H1 (cell line): Measurements from ENCODE around the gene KCTD11. TPM values are rescaled to one million over a fixed set of nuclear protein-coding genes. Genes with fewer than 3 reads are reported as not detected.

ENCODE experiments used
- CTCF ChIA-PET: fragments of 300-600 bp; sonication (Branson Sonifier 250); formaldehyde crosslinking; loops from one replicate; lab custom pipeline; 2021; ENCODE audit not compliant: partially characterized antibody; lab: Charles Lee
- POLR2A ChIA-PET: fragments of 300-600 bp; sonication (Branson Sonifier 250); formaldehyde crosslinking; loops from one replicate; lab custom pipeline; 2021; ENCODE audit warnings: inconsistent platforms; ENCODE audit not compliant: partially characterized antibody; lab: Charles Lee
- DNase-seq, 2 experiments: peaks; one replicate each; pipeline versions ENCODE4 v3.0.0 to v3.0.0-alpha.2; 2010 to 2022; ENCODE audit warnings: low spot score in 2 of 2, low read depth in 1 of 2, mixed read lengths in 1 of 2
- FAIRE-seq: peaks from 2 replicates; lab custom pipeline; 2011; peaks lifted over from hg19 to GRCh38; lab: Jason Lieb, UNC
- H2AFZ ChIP-seq: 2 replicates; pipeline ENCODE4 v1.8.1; 2012; ENCODE audit warnings: low read length, inconsistent platforms
- H2AK5ac ChIP-seq: 2 replicates; pipeline ENCODE4 v1.6.1; 2013; ENCODE audit warnings: low read depth, low read length
- H2BK120ac ChIP-seq: replicated peaks from 2 replicates; pipeline ENCODE3; 2013; ENCODE audit warnings: low read depth, low read length, inconsistent platforms
- H2BK12ac ChIP-seq: 2 replicates; pipeline ENCODE4 v1.6.1; 2013; ENCODE audit warnings: low read depth, low read length
- H2BK15ac ChIP-seq: 2 replicates; pipeline ENCODE4 v1.6.1; 2013; ENCODE audit warnings: low read length
- H2BK20ac ChIP-seq: 2 replicates; pipeline ENCODE4 v1.6.1; 2013; ENCODE audit warnings: low read length
- H2BK5ac ChIP-seq: 2 replicates; pipeline ENCODE4 v1.6.1; 2013; ENCODE audit warnings: low read depth, low read length
- H3K14ac ChIP-seq: 2 replicates; pipeline ENCODE4 v1.6.1; 2013; ENCODE audit warnings: inconsistent platforms; ENCODE audit not compliant: insufficient read length
- H3K18ac ChIP-seq: 2 replicates; pipeline ENCODE4 v1.6.1; 2013; ENCODE audit warnings: low read length; ENCODE audit errors: extremely low read depth
- H3K23ac ChIP-seq: 2 replicates; pipeline ENCODE4 v1.6.1; 2013; ENCODE audit warnings: inconsistent platforms; ENCODE audit not compliant: insufficient read length
- H3K23me2 ChIP-seq: 2 replicates; pipeline ENCODE4 v1.6.1; 2013; ENCODE audit warnings: low read depth, low read length
- H3K27ac ChIP-seq: 2 replicates; pipeline ENCODE4 v1.6.1; 2011; ENCODE audit warnings: low read depth, low read length, inconsistent platforms
- H3K27me3 ChIP-seq, 4 experiments: replicated peaks in 1 of 4; 1 replicate in 1 of 4; 2 replicates in 3 of 4; pipeline versions ENCODE4 v1.6.1 to v1.8.1; 2011 to 2013; ENCODE audit warnings: low read length in 3 of 4, mild to moderate bottlenecking in 3 of 4, inconsistent platforms in 2 of 4, mixed read lengths in 2 of 4, moderate library complexity in 1 of 4; ENCODE audit not compliant: control insufficient read depth in 3 of 4, insufficient read depth in 3 of 4; ENCODE audit errors: extremely low read depth in 1 of 4
- H3K36me3 ChIP-seq, 4 experiments: 2 replicates each; pipeline versions ENCODE4 v1.6.1 to v1.8.1; 2011 to 2013; ENCODE audit warnings: mild to moderate bottlenecking in 4 of 4, low read length in 3 of 4, moderate library complexity in 2 of 4, control low read depth in 1 of 4, inconsistent platforms in 1 of 4; ENCODE audit not compliant: insufficient read depth in 4 of 4, control insufficient read depth in 2 of 4
- H3K4ac ChIP-seq: replicated peaks from 2 replicates; pipeline ENCODE3; 2013; ENCODE audit warnings: low read length, low read depth, mixed read lengths, inconsistent platforms; ENCODE audit not compliant: insufficient read length
- H3K4me1 ChIP-seq, 4 experiments: replicated peaks in 1 of 4; 1 replicate in 1 of 4; 2 replicates in 3 of 4; pipeline versions ENCODE4 v1.6.1 to v1.8.1; 2011 to 2013; ENCODE audit warnings: low read length in 3 of 4, inconsistent platforms in 2 of 4, mixed read lengths in 1 of 4; ENCODE audit not compliant: insufficient read depth in 4 of 4, control insufficient read depth in 3 of 4
- H3K4me2 ChIP-seq, 2 experiments: 2 replicates each; pipeline versions ENCODE4 v1.6.1 to v1.8.1; 2011 to 2013; ENCODE audit warnings: low read depth in 2 of 2, low read length in 2 of 2, control low read depth in 1 of 2, inconsistent platforms in 1 of 2, mild to moderate bottlenecking in 1 of 2; ENCODE audit not compliant: insufficient read depth in 1 of 2
- H3K4me3 ChIP-seq, 4 experiments: fragments of 200-600, 300-600 bp in 1 of 4; sonication (generic), shearing (Covaris generic), sonication (Bioruptor Twin) in 1 of 4; 2 replicates each; pipeline versions ENCODE4 v1.5.1 to v1.8.1; 2011 to 2016; ENCODE audit warnings: low read length in 4 of 4, low read depth in 3 of 4, control low read depth in 2 of 4, inconsistent platforms in 2 of 4, mild to moderate bottlenecking in 2 of 4, mixed read lengths in 1 of 4, moderate library complexity in 1 of 4; ENCODE audit not compliant: insufficient read depth in 2 of 4; ENCODE audit errors: extremely low read depth in 1 of 4
- H3K56ac ChIP-seq: replicated peaks from 2 replicates; pipeline ENCODE3; 2013; ENCODE audit warnings: low read depth, mild to moderate bottlenecking, mixed read lengths, low read length, inconsistent platforms; ENCODE audit not compliant: insufficient read length
- H3K79me1 ChIP-seq: 2 replicates; pipeline ENCODE4 v1.6.1; 2013; ENCODE audit warnings: low read depth, low read length, control low read depth
- H3K79me2 ChIP-seq, 2 experiments: 2 replicates each; pipeline versions ENCODE4 v1.6.1 to v1.8.1; 2012 to 2013; ENCODE audit warnings: low read length in 2 of 2, mild to moderate bottlenecking in 2 of 2, inconsistent platforms in 1 of 2; ENCODE audit not compliant: insufficient read depth in 2 of 2, control insufficient read depth in 1 of 2
- H3K9ac ChIP-seq, 4 experiments: replicated peaks in 1 of 4; 1 replicate in 1 of 4; 2 replicates in 3 of 4; pipeline versions ENCODE4 v1.6.1 to v1.8.1; 2011 to 2013; ENCODE audit warnings: low read depth in 3 of 4, low read length in 3 of 4, control low read depth in 2 of 4, mild to moderate bottlenecking in 2 of 4, moderate library complexity in 2 of 4, inconsistent platforms in 1 of 4; ENCODE audit errors: extremely low read depth in 1 of 4
- H3K9me3 ChIP-seq, 2 experiments: 2 replicates each; pipeline versions ENCODE4 v1.6.1 to v1.8.1; 2012 to 2013; ENCODE audit warnings: mild to moderate bottlenecking in 2 of 2, moderate library complexity in 2 of 2, control low read depth in 1 of 2, inconsistent platforms in 1 of 2, low read depth in 1 of 2, low read length in 1 of 2, mixed read lengths in 1 of 2; ENCODE audit not compliant: insufficient read depth in 2 of 2
- H4K20me1 ChIP-seq, 2 experiments: replicated peaks in 1 of 2; 2 replicates each; pipeline versions ENCODE3 to v1.8.1; 2011 to 2013; ENCODE audit warnings: inconsistent platforms in 2 of 2, low read length in 2 of 2, mild to moderate bottlenecking in 1 of 2; ENCODE audit not compliant: insufficient read depth in 2 of 2, control insufficient read depth in 1 of 2
- H4K5ac ChIP-seq: 2 replicates; pipeline ENCODE4 v1.6.1; 2013; ENCODE audit warnings: low read length, low read depth, mixed read lengths, inconsistent platforms; ENCODE audit not compliant: insufficient read length
- H4K8ac ChIP-seq: 2 replicates; pipeline ENCODE4 v1.8.0; 2013; ENCODE audit warnings: mild to moderate bottlenecking, moderate library complexity, low read length, inconsistent platforms; ENCODE audit not compliant: insufficient read depth; ENCODE audit errors: extremely low read depth
- H4K91ac ChIP-seq: replicated peaks from 2 replicates; pipeline ENCODE3; 2013; ENCODE audit warnings: low read length, mixed read lengths, inconsistent platforms; ENCODE audit not compliant: insufficient read length
- CEBPB ChIP-seq: IDR thresholded peaks from 2 replicates; pipeline ENCODE4 v1.6.1; 2012; ENCODE audit warnings: low read depth, low read length
- JUN ChIP-seq: IDR thresholded peaks from 2 replicates; pipeline ENCODE4 v1.6.1; 2011; ENCODE audit warnings: low read depth, mild to moderate bottlenecking, improper control_type of control experiment, low read length
- WGBS, 2 experiments: shearing (Covaris generic) in 1 of 2; methylation state at CpG; one replicate each; pipeline versions ENCODE4 v1.1.6 to v1.1.7; 2013 to 2015; ENCODE audit warnings: low lambda C conversion rate in 2 of 2, mixed read lengths in 2 of 2, inconsistent platforms in 1 of 2, low coverage in 1 of 2, missing lambda C conversion rate in 1 of 2; ENCODE audit not compliant: insufficient replicate concordance in 2 of 2, insufficient coverage in 1 of 2, insufficient read length in 1 of 2; ENCODE audit errors: extremely low coverage in 1 of 2, missing lambda C conversion rate in 1 of 2; 5-methylcytosine and 5-hydroxymethylcytosine counted together
- polyA plus RNA-seq, 7 experiments: library from polyadenylated mRNA; depleted of rRNA in 3 of 7; stranded (reverse) in 5 of 7; unstranded in 2 of 7; fragments of >200 nt in 5 of 7; fragments of 200-250 nt in 2 of 7; gene quantifications; 1 replicate in 5 of 7; 2 replicates in 1 of 7; 4 replicates in 1 of 7; pipeline versions ENCODE4 v1.2.1 to v1.2.3, GENCODE V29; 2011 to 2013; ENCODE audit warnings: missing spikeins in 2 of 7, mixed read lengths in 2 of 7
- total RNA-seq: library from RNA; stranded (reverse); fragmentation: NEBNext Ultra II Directional; extraction: Animal tissue kit (Norgen Biotek cat#: 25700); gene quantifications from 2 replicates; pipeline ENCODE4 v1.2.1, GENCODE V29; 2021

Gene KCTD11
- total and polyA plus RNA-seq, 2 of the 8 experiments (the other 6 are each of a cell fraction or from before 2014, with no cell fraction given) = 8.6 to 9.2 TPM

- Histone ChIP-seq H3K4me3 (no peak overlapping the region), H2BK15ac (no peak overlapping the region), H2BK5ac (no peak overlapping the region), H4K91ac (no peak overlapping the region), H3K4me1 (peaks cover 0 to 1% (median under 1%) of the 10 kb centered on the region in 4 experiments; a peak in 3 of 7 replicates), H4K20me1 (no peaks in the 10 kb centered on the region), H3K27me3 (no peaks in the 10 kb centered on the region), H3K4me2 (no peak overlapping the region), H3K23me2 (no peaks in the 10 kb centered on the region), H4K8ac (no peak overlapping the region), H3K18ac (no peak overlapping the region), H2BK20ac (no peak overlapping the region), H2BK120ac (no peak overlapping the region), H3K9me3 (no peaks in the 10 kb centered on the region)
- DNase-seq = no peak
- no peak for FAIRE-seq
- TF ChIP-seq CEBPB = no peak
- no peak for TF ChIP-seq JUN
- TF ChIP-seq, all 59 proteins: peak for 0
- ChIA-PET CTCF (interaction anchor here (0.7 to 2.1 kb wide), 7 partner anchors 8 to 141 kb away, joined by 3 to 11 read pairs (median 5); partner anchors contain the start of gene SPEM1), POLR2A (interaction anchor here (0.9 to 1.5 kb wide), 5 partner anchors 18 to 141 kb away, joined by 3 to 5 read pairs (median 4); partner anchors contain the start of gene POLR2A)
- H3K79me2 ChIP-seq = no peaks in the 10 kb centered on the region
- no peak overlapping the region for H3K9ac ChIP-seq
- H3K4ac ChIP-seq = no peak overlapping the region
- no peaks in the 10 kb centered on the region for H3K36me3 ChIP-seq
- no peak overlapping the region for H2BK12ac ChIP-seq
- H4K5ac ChIP-seq = no peak overlapping the region
- H3K23ac ChIP-seq = no peak overlapping the region
- H2AK5ac ChIP-seq = no peak overlapping the region
- 95% methylated on average over 3 of the region's 3 CpGs; no CpG with 5 or more reads in 1 of the 2 experiments for WGBS, 2 experiments
- H2AFZ ChIP-seq = no peak overlapping the region
- no peak overlapping the region for H3K27ac ChIP-seq
- no peak overlapping the region for H3K14ac ChIP-seq
- no peak overlapping the region for H3K56ac ChIP-seq
- H3K79me1 ChIP-seq = no peaks in the 10 kb centered on the region
Measured at GRCh38 chr17:7361906-7362305, 9.9 kb downstream of the KCTD11 start.
